ENCODE measurements around the gene KLHL6. TPM values are rescaled to one million over a fixed set of nuclear protein-coding genes. Genes with fewer than 3 reads are reported as not detected.

KLHL6 gene
- total and polyA plus RNA-seq, 2 experiments from 2014 or later = 0.17 TPM; not detected in 1

DNA sequence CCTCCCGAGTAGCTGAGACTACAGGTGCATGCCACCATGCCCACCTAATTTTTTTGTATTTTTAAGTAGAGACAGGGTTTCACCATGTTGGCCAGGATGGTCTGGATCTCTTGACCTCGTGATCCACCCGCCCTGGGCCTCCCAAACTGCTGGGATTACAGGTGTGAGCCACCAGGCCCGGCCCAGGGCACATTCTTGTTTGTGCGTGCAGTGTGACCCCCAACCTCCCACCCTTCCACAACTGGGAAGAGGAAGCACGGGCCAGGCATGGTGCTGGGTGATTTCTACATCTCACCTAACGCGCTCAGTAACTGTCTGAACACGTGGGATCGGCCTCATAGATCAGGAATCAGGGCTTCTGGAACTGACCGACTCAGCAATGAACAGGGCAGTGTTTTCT is 48.0 kb downstream of the KLHL6 start:
- no peak for DNase-seq (ENCODE audit: low spot score)
- no peak overlapping the region for H3K4me2 ChIP-seq
- peaks cover 13% of the 10 kb centered on the region for H3K4me1 ChIP-seq (ENCODE audit: insufficient read depth)
- no peaks in the 10 kb centered on the region for H3K9me3 ChIP-seq (ENCODE audit: low read depth)
- no peak overlapping the region for H2AFZ ChIP-seq
- no peak overlapping the region for H3K27ac ChIP-seq
- no peaks in the 10 kb centered on the region for H3K36me3 ChIP-seq (replicated peaks; ENCODE audit: insufficient read depth, low read depth)
- TF ChIP-seq, protein P1, sequence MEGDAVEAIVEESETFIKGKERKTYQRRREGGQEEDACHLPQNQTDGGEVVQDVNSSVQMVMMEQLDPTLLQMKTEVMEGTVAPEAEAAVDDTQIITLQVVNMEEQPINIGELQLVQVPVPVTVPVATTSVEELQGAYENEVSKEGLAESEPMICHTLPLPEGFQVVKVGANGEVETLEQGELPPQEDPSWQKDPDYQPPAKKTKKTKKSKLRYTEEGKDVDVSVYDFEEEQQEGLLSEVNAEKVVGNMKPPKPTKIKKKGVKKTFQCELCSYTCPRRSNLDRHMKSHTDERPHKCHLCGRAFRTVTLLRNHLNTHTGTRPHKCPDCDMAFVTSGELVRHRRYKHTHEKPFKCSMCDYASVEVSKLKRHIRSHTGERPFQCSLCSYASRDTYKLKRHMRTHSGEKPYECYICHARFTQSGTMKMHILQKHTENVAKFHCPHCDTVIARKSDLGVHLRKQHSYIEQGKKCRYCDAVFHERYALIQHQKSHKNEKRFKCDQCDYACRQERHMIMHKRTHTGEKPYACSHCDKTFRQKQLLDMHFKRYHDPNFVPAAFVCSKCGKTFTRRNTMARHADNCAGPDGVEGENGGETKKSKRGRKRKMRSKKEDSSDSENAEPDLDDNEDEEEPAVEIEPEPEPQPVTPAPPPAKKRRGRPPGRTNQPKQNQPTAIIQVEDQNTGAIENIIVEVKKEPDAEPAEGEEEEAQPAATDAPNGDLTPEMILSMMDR (IDR thresholded peaks at IDR 0.05; ENCODE audit: poor library complexity) = no peak
- no peak for TF ChIP-seq EZH2phosphoT487 (IDR thresholded peaks at IDR 0.05; ENCODE audit: low read depth, severe bottlenecking, unreplicated experiment)
- no peak for TF ChIP-seq EZH2 (IDR thresholded peaks at IDR 0.05; ENCODE audit: borderline replicate concordance)
- no peaks in the 10 kb centered on the region for H4K20me1 ChIP-seq (ENCODE audit: insufficient read depth, poor library complexity, severe bottlenecking)
- WGBS (ENCODE audit: low lambda C conversion rate, missing lambda C conversion rate) = 87% methylated on average over 10 of the region's 11 CpGs
- H3K9me2 ChIP-seq (replicated peaks; ENCODE audit: insufficient read depth) = no peaks in the 10 kb centered on the region
- no peaks in the 10 kb centered on the region for H3K79me2 ChIP-seq
- H3K27me3 ChIP-seq = no peaks in the 10 kb centered on the region
- H3K4me3 ChIP-seq = no peak overlapping the region

DNA sequence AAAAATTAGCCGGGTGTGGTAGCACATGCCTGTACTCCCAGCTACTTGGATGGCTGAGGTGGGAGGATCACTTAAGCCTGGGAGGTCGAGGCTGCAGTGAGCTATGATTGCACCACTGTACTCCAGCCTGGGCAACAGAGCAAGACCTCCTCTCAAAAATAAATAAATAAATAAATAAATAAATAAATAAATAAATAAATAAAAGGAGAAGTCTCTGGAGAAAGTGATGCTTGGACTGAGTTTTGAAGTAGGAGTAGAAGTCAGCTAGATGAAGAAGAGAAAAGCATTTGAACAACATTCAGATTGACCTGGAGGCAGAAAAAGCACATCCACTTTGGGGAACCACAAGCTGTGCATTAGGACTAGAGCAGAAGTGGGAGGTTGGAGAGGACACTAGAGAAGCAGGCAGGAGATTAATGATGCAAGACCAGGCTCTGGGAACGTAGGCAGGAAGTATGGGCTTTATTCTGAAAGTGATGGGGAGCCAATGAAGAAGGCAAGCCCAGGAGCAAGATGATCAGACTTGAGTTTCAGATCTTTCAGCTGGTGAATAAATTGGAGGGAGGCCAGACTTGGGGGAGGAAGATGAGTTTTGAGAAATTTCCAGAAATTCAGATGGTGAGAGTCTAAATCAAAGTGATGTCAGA is 48.7 kb downstream of the KLHL6 start:
- no peaks in the 10 kb centered on the region for H4K20me1 ChIP-seq (ENCODE audit: insufficient read depth, poor library complexity, severe bottlenecking)
- TF ChIP-seq, protein P1 (IDR thresholded peaks at IDR 0.05; ENCODE audit: poor library complexity) = no peak
- no peak for TF ChIP-seq EZH2 (IDR thresholded peaks at IDR 0.05; ENCODE audit: borderline replicate concordance)
- no peak for TF ChIP-seq EZH2phosphoT487 (IDR thresholded peaks at IDR 0.05; ENCODE audit: low read depth, severe bottlenecking, unreplicated experiment)
- no peaks in the 10 kb centered on the region for H3K27me3 ChIP-seq
- H2AFZ ChIP-seq = no peak overlapping the region
- no peak overlapping the region for H3K27ac ChIP-seq
- peaks cover 11% of the 10 kb centered on the region for H3K4me1 ChIP-seq (ENCODE audit: insufficient read depth)
- no peak overlapping the region for H3K4me2 ChIP-seq
- no peaks in the 10 kb centered on the region for H3K36me3 ChIP-seq (replicated peaks; ENCODE audit: insufficient read depth, low read depth)
- H3K9me3 ChIP-seq (ENCODE audit: low read depth) = no peaks in the 10 kb centered on the region
- no peaks in the 10 kb centered on the region for H3K79me2 ChIP-seq
- no peak overlapping the region for H3K4me3 ChIP-seq
- 89% methylated on average over 3 of the region's 3 CpGs for WGBS (ENCODE audit: low lambda C conversion rate, missing lambda C conversion rate)
- DNase-seq (ENCODE audit: low spot score) = no peak
- H3K9me2 ChIP-seq (replicated peaks; ENCODE audit: insufficient read depth) = no peaks in the 10 kb centered on the region

GRCh38 chr3:183504597-183504996 is 50.9 kb downstream of the KLHL6 start:
- 93% methylated on average over 1 of the region's 1 CpG for WGBS (ENCODE audit: low lambda C conversion rate, missing lambda C conversion rate)
- H3K79me2 ChIP-seq = no peaks in the 10 kb centered on the region

More at GRCh38 chr3:183504597-183504996, 50.9 kb downstream of the KLHL6 start:
- Histone ChIP-seq H3K4me1 (ENCODE audit: insufficient read depth) (no peaks in the 10 kb centered on the region), H3K36me3 (replicated peaks; ENCODE audit: insufficient read depth, low read depth) (no peaks in the 10 kb centered on the region), H3K27ac (no peak overlapping the region), H3K4me2 (no peak overlapping the region), H3K27me3 (no peaks in the 10 kb centered on the region), H2AFZ (no peak overlapping the region), H3K9me3 (ENCODE audit: low read depth) (no peaks in the 10 kb centered on the region), H3K4me3 (no peak overlapping the region), H3K9me2 (replicated peaks; ENCODE audit: insufficient read depth) (no peaks in the 10 kb centered on the region), H4K20me1 (ENCODE audit: insufficient read depth, poor library complexity, severe bottlenecking) (no peaks in the 10 kb centered on the region)
- TF ChIP-seq, protein P1 (IDR thresholded peaks at IDR 0.05; ENCODE audit: poor library complexity) = no peak
- TF ChIP-seq EZH2phosphoT487 (IDR thresholded peaks at IDR 0.05; ENCODE audit: low read depth, severe bottlenecking, unreplicated experiment) = no peak
- TF ChIP-seq EZH2 (IDR thresholded peaks at IDR 0.05; ENCODE audit: borderline replicate concordance) = no peak
- no peak for DNase-seq (ENCODE audit: low spot score)
